AG08396 (cell line): ENCODE measurements around the gene AGO3.
"Not testable (repeated sequence)": the region's sequence is repeated elsewhere in the genome, so short reads cannot be mapped to it uniquely, and the experiment has no call there.

Experiments used
- DNase-seq: peaks from one replicate; pipeline ENCODE4 v3.0.0; 2012; ENCODE audit warnings: low spot score, mixed read lengths

AGO3 gene

GRCh38 chr1:35930593-35931445, at the start of gene AGO3:
AGO3 (plus strand) TSS chr1:35931105; CDS start chr1:35931427, 322 bp downstream.
- DNase-seq, result peak; percentile 93

- DNase-seq, result no peak
Observed at GRCh38 chr1:35881850-35882273, 49.0 kb upstream of the AGO3 start.

GRCh38 chr1:35882586-35882944, 48.3 kb upstream of the AGO3 start:
- no peak for DNase-seq

- peak; percentile 100 for DNase-seq
Observed at GRCh38 chr1:35882945-35883634, 47.8 kb upstream of the AGO3 start, which contains the start of gene AGO1. AGO1 (plus strand) TSS chr1:35883209; CDS start chr1:35883422, 213 bp downstream.

- DNase-seq, result peak; percentile 65
Observed at GRCh38 chr1:35883635-35884101, 47.2 kb upstream of the AGO3 start.

GRCh38 chr1:35884934-35885333, 46.0 kb upstream of the AGO3 start:
- no peak for DNase-seq

- DNase-seq, result no peak
Observed at GRCh38 chr1:35885961-35886558, 44.8 kb upstream of the AGO3 start.

- no peak for DNase-seq
Observed at GRCh38 chr1:35886577-35887431, 44.1 kb upstream of the AGO3 start.

GRCh38 chr1:35887508-35887907, 43.4 kb upstream of the AGO3 start:
- DNase-seq, result no peak

GRCh38 chr1:35888255-35888654, 42.6 kb upstream of the AGO3 start:
- no peak for DNase-seq

- DNase-seq, result not testable (repeated sequence)
Observed at GRCh38 chr1:35888981-35889380, 41.9 kb upstream of the AGO3 start.

- DNase-seq, result no peak
Observed at GRCh38 chr1:35893051-35893879, 37.6 kb upstream of the AGO3 start.

- DNase-seq, result no peak
Observed at GRCh38 chr1:35894183-35894582, 36.7 kb upstream of the AGO3 start.

- DNase-seq, result no peak
Observed at GRCh38 chr1:35894656-35895055, 36.2 kb upstream of the AGO3 start.

- no peak for DNase-seq
Observed at GRCh38 chr1:35899941-35900340, 31.0 kb upstream of the AGO3 start.

- no peak for DNase-seq
Observed at GRCh38 chr1:35901235-35901634, 29.7 kb upstream of the AGO3 start.

- DNase-seq, result no peak
Observed at GRCh38 chr1:35902671-35903070, 28.2 kb upstream of the AGO3 start.

- no peak for DNase-seq
Observed at GRCh38 chr1:35914717-35915116, 16.2 kb upstream of the AGO3 start.

- no peak for DNase-seq
Observed at GRCh38 chr1:35915693-35916092, 15.2 kb upstream of the AGO3 start.

GRCh38 chr1:35923791-35924221, 7.1 kb upstream of the AGO3 start:
- DNase-seq, result no peak

- no peak for DNase-seq
Observed at GRCh38 chr1:35924838-35925237, 6.1 kb upstream of the AGO3 start.
